Measurements from ENCODE around the gene OR4A15. TPM values are rescaled to one million over a fixed set of nuclear protein-coding genes. Genes with fewer than 3 reads are reported as not detected.

The OR4A15 gene
- total and polyA plus RNA-seq, 2 donors (not counting 3 experiments of a cell fraction or from before 2014, with no cell fraction given): not detected

- Histone ChIP-seq H3K4me3 (replicated peaks in 1 of 3; ENCODE audit: insufficient read depth in 1 of 3, low read depth in 1 of 3, low read length in 3 of 3) (no peak overlapping the region), H2AFZ (ENCODE audit: low read depth, low read length) (no peak overlapping the region), H3K9me1 (replicated peaks; ENCODE audit: control insufficient read depth, extremely low read depth, insufficient read depth, low read length) (no peaks in the 10 kb centered on the region), H3K4me2 (ENCODE audit: insufficient read depth, low read length) (no peak overlapping the region), H3K27ac (ENCODE audit: insufficient read depth, low read depth, low read length) (no peak overlapping the region), H3K9me3 (replicated peaks; ENCODE audit: control insufficient read depth, insufficient read depth, low read length) (peaks cover 2% of the 10 kb centered on the region), H3K27me3 (ENCODE audit: control insufficient read depth in 2 of 2, insufficient read depth in 2 of 2, low read length in 2 of 2) (no peaks in the 10 kb centered on the region), H3K4me1 (ENCODE audit: control insufficient read depth, extremely low read depth, insufficient read depth, low read length) (no peaks in the 10 kb centered on the region), H3K36me3 (ENCODE audit: control insufficient read depth in 2 of 2, extremely low read depth in 1 of 2, insufficient read depth in 2 of 2, low read length in 2 of 2) (no peaks in the 10 kb centered on the region), H3K79me2 (ENCODE audit: control insufficient read depth, insufficient read depth, low read length) (no peaks in the 10 kb centered on the region), H4K20me1 (replicated peaks; ENCODE audit: control insufficient read depth, extremely low read depth, insufficient read depth, low read length) (no peaks in the 10 kb centered on the region), H3K9ac (replicated peaks; ENCODE audit: extremely low read depth, insufficient read depth, low read length) (no peak overlapping the region)
- no peak for TF ChIP-seq GATA2 (IDR thresholded peaks at IDR 0.05; ENCODE audit: insufficient read depth, insufficient read length, low read depth, low read length)
- no peak for TF ChIP-seq MYC (IDR thresholded peaks at IDR 0.05; ENCODE audit: low read depth, low read length)
- TF ChIP-seq FOS (IDR thresholded peaks at IDR 0.05; ENCODE audit: borderline replicate concordance, insufficient read depth, low read length): no peak
- TF ChIP-seq CTCF (IDR thresholded peaks at IDR 0.05; ENCODE audit: extremely low read depth in 1 of 2, insufficient read depth in 1 of 2, low read depth in 1 of 2, low read length in 2 of 2): no peak
- TF ChIP-seq POLR2A (IDR thresholded peaks at IDR 0.05; ENCODE audit: low read depth, low read length): no peak
- TF ChIP-seq EZH2 (IDR thresholded peaks at IDR 0.05; ENCODE audit: borderline replicate concordance, low read depth, low read length, severe bottlenecking): no peak
- no peak for TF ChIP-seq MAX (IDR thresholded peaks at IDR 0.05; ENCODE audit: insufficient read depth, insufficient read length)
- no peak for TF ChIP-seq JUN (IDR thresholded peaks at IDR 0.05; ENCODE audit: borderline replicate concordance, insufficient read depth, insufficient read length, low read depth)
- no peak for TF ChIP-seq POLR2AphosphoS5 (IDR thresholded peaks at IDR 0.05; ENCODE audit: insufficient read depth, low read depth, low read length)
- POLR2A ChIA-PET: no interaction called here
- no TSS peak for BruUV-seq (replicated peaks)
- FAIRE-seq (no peak), DNase-seq (ENCODE audit: low read depth, low spot score) (no peak)
- CTCF ChIA-PET: no interaction called here
- intact Hi-C loops (cut with micrococcal nuclease) (no loop called here), dilution Hi-C loops (cut with MboI; ENCODE audit: extremely low pct_ligation_motif_present, low sequenced_read_pairs) (no loop called here)
These were observed 18.7 kb upstream of the OR4A15 start for GRCh38 chr11:55349032-55349431.
